Measurements from ENCODE around the gene GRIN3B.

Gene GRIN3B

GRCh38 chr19:964761-965694 lies 35.2 kb upstream of the GRIN3B start:
- DNase-seq (ENCODE audit: low read depth, low spot score): no peak

- no peak for DNase-seq (ENCODE audit: low read depth, low spot score)
Measured at GRCh38 chr19:966485-967088, 33.6 kb upstream of the GRIN3B start.

DNA sequence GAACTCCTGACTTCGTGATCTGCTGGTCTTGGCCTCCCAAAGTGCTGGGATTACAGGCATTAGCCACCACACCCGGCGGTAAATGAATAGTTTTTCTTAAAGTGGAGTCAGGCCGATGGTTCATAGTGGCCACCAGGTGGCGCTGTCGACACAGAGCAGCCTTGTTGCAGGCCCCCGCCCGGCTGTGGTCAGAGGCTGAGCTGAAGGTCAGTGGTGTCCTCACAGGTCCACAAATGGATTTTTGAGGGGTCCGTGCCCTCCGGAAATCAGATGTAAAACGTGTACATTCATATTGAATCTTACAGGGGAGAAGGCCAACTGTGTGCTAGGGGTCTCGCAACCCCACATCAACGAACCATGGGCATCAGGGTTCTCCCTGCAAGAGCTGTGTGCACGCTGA lies 29.5 kb upstream of the GRIN3B start:
- no peak for DNase-seq (ENCODE audit: low read depth, low spot score)

DNA sequence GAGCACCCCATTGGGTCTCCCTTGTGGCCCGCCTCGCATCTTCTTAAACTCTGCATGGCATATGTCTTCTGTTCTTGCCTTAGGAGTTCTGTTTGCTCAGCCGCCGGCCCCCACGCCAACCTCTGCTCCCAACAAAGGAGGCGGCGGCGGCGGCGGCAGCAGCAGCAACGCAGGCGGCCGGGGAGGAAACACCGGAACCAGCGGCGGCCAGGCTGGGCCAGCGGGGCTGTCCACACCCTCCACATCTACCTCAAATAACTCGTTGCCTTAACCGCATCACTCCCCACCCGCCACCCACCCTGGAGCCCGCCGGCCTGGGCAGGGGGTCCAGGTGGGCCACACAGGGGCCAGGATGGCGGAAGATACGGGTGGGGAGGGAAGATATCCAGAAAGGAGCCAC lies 28.4 kb upstream of the GRIN3B start:
- no peak for DNase-seq (ENCODE audit: low read depth, low spot score)

DNA sequence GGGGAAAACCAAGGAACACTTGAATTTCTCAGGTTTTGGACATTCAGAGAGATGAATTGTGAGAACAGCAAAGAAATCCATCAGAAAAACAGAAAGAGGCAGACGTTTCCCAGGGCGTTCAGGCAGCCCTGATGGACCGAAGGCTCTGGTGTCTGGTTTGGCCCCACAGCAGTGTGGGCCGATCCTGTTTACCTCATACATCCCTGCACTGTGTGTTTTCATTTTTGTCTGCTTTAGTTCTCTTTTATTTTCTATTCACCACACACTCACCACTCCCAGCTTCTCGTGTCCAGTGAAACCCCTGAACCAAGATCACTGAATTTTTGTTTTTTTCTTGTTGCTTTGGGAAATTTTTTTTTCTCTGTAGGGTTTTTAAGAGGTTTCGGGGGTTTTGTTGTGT lies 27.9 kb upstream of the GRIN3B start:
- no peak for DNase-seq (ENCODE audit: low read depth, low spot score)

DNA sequence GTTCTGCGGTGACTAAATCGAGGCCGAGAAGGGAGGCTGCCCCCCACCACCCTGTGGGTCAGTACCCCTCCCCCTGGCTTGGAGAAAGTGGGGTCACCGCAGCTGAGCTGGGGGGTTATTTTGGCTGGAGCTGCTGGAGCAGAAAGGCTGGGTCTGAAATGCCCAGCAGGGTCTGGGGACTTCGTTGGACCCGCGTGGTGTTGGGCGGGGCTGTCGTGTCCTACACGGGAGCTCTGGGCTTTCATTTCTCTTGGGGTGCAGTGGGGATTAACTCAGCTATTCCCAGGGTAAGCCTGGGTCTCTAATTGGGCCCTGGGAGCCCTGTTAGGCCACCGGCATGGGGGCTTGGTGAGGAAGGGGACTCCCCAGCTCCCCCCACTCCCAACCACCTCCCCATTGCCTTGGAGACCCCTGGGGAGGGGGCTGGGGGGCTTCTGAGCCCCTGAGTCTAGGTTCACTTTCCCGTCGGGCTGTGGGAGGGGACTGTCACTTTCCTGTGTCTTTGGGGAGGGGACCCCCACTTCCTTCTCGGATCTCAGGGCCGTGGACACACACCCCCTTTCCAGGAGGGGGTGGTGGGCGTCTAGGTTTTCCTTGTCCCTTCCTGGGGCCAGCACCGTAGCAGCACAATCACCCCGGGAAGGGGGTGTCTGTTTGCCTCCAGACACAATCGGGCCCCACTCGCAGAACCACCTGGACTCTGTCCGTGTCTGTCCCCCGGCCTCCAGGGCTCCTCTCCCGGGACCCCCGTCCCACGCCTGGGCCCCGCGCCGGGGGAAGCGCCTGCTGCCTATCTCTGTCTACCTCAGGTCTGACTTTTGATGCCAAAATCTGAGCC lies 26.3 kb upstream of the GRIN3B start:
- DNase-seq (ENCODE audit: low read depth, low spot score): no peak

- DNase-seq (ENCODE audit: low read depth, low spot score): no peak
Measured at GRCh38 chr19:974564-975257, 25.5 kb upstream of the GRIN3B start.

- DNase-seq (ENCODE audit: low read depth, low spot score): no peak
Measured at GRCh38 chr19:976476-976875, 23.7 kb upstream of the GRIN3B start.

DNA sequence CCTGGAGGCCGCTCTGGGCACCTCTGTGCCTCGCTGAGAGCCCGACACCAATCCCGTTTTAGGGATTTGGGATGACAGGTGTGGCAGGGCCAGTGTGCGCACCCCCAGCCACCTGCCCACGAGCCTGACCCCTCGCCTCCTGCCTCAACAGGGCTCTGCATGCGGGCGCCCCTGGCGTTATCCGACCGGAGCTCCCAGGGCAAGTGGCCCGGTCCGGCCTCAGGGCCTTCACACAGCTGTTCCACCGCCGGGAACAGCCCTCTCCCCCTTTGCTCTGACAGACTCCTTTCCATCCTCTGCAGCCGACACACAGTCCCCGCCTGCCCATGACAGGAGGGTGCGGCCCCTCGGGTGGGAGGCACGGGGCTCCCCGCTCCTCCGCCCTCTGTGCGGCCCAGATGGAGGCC lies 23.2 kb upstream of the GRIN3B start:
- no peak for DNase-seq (ENCODE audit: low read depth, low spot score)

DNA sequence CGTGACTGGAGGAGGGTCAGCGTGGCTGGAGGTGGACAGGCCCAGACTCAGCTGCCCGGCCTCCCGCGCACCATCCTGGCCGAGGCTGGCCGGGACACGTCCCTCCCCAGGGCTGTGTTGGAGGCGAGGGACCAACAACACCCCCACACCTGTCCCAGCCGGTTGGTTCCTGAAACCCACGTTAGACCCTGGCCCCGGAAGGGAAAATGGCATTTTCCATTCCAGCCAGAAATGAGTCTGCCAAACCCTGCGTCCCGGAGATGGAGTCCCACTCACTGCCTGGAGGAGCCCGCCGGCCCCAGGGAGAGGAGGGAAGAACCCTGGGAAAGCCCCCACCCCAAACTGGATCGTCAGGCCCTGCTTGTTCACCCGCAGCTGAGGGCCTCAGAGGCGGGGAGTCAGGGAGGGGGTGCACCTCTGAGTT lies 20.9 kb upstream of the GRIN3B start:
- DNase-seq (ENCODE audit: low read depth, low spot score): no peak

DNA sequence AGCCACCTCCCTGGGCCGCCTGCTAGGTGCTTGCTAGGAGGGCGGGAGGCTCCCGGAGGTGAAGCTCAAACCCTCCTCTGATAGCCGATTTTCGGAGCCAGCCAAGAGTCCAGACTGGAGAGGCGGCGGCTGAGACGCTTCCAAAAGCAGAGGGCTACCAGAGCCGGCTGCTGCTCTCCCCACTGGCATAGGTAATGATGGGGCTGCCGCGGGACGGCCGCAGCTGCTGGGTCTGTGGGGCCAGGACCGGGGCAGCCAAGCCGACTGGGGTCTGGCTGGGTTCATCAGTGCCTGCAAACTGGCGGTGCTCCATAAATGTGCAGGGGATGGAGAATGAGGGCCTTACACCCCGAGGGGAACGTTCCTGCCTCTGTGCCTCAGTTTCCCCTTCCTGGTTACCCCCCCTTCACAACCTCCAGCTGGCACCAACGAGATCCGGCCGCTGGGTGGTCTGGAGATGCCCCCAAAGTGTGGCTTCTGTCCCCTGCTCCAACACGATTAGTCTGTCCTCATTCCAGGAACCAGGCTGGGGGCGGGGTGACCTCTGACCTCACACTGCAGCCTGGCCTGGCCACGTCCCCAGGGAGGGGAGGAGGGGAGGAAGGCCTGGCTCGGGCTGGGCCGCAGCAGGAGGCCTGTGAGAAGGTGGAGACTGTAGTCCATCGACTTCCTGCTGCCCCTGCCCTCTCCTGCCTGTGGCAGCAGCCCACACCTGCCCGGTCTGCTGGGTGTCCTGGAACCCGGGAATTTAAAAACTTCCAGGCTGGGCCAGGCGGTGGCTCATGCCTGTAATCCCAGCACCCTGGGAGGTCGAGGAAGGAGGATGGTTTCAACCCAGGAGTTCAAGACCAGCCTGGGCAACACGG lies 19.9 kb upstream of the GRIN3B start:
- DNase-seq (ENCODE audit: low read depth, low spot score): no peak

GRCh38 chr19:982567-983170 lies 17.6 kb upstream of the GRIN3B start:
- DNase-seq (ENCODE audit: low read depth, low spot score): peak; percentile 45

- peak; percentile 77 for DNase-seq (ENCODE audit: low read depth, low spot score)
Measured at GRCh38 chr19:984165-984967, 15.9 kb upstream of the GRIN3B start, which contains the start of gene WDR18. TSS of gene WDR18 (plus strand) at chr19:984345. CDS start at chr19:984354, 9 bp downstream.

DNA sequence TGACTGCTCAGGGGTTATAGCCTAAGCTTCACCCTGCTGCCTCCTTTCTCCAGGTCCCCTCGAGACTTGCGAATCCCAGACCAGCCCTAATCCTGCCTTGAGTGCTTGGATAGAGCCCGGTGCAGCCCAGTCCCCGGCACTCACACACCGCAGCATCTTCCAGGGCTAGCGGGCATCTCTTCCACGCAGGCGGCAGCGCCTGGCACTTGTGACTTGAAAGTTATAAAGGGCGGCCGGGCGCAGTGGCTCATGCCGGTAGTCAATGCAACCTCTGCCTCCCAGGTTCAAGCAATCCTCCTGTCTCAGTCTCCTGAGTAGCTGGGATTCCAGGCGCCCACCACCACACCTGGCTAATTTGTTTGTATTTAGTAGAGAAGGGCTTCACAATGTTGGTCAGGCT lies 14.1 kb upstream of the GRIN3B start:
- no peak for DNase-seq (ENCODE audit: low read depth, low spot score)

DNA sequence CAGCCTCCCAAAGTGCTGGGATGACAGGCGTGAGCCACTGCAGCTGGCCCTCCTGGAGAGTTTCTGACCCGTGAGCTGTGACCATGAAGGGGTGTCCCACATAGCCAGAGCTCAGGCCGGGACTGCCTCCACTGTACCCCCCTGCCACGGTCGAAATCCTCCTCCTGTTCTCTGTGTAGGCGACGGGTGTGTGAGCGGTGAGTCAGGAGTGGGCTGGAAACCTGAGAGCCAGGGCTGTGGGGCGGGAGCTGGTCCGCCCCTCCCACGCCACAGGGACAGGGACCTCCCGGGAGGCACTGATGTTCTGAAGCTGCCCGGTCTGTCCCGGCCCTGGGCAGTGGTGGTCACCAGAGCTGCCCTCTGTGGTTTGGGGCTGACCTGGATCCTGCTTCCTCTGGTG lies 12.1 kb upstream of the GRIN3B start:
- no peak for DNase-seq (ENCODE audit: low read depth, low spot score)

- no peak for DNase-seq (ENCODE audit: low read depth, low spot score)
Measured at GRCh38 chr19:988510-988909, 11.7 kb upstream of the GRIN3B start.

GRCh38 chr19:989381-990081 lies 10.7 kb upstream of the GRIN3B start:
- no peak for DNase-seq (ENCODE audit: low read depth, low spot score)

DNA sequence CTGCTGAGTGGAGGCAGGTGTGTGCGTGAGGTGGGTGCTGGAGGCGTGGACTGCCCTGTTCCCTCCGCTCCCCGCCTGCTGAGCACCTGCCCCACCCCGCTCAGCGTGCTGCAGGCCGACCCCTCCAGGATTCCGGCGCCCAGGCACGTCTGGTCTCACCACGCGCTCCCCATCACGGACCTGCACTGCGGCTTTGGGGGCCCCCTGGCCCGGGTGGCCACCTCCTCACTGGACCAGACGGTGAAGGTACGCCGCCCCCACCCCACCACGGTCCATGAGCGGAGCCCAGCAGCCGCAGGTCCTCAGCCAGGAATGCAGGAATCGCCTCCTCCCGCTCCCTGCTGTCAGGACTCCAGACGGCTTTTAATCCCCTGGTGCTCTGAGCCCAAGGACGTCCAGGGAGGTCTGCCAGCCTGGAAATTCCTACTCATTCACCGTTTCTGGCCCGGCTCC lies 10.1 kb upstream of the GRIN3B start:
- no peak for DNase-seq (ENCODE audit: low read depth, low spot score)

GRCh38 chr19:990746-991145 lies 9.5 kb upstream of the GRIN3B start:
- no peak for DNase-seq (ENCODE audit: low read depth, low spot score)

Data from activated naive CD8-positive, alpha-beta T cell treated with anti-CD3 and anti-CD28 coated beads, Interleukin-2, amount 50 U/mL, for 16 hours (primary cell).